HuH-7 (cell line): ENCODE data around the gene POU2AF1.

Source experiments
- DNase-seq: peaks from one replicate; pipeline ENCODE4 v3.0.0; 2011; ENCODE audit warnings: low spot score

POU2AF1 gene, protein sequence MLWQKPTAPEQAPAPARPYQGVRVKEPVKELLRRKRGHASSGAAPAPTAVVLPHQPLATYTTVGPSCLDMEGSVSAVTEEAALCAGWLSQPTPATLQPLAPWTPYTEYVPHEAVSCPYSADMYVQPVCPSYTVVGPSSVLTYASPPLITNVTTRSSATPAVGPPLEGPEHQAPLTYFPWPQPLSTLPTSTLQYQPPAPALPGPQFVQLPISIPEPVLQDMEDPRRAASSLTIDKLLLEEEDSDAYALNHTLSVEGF

DNA sequence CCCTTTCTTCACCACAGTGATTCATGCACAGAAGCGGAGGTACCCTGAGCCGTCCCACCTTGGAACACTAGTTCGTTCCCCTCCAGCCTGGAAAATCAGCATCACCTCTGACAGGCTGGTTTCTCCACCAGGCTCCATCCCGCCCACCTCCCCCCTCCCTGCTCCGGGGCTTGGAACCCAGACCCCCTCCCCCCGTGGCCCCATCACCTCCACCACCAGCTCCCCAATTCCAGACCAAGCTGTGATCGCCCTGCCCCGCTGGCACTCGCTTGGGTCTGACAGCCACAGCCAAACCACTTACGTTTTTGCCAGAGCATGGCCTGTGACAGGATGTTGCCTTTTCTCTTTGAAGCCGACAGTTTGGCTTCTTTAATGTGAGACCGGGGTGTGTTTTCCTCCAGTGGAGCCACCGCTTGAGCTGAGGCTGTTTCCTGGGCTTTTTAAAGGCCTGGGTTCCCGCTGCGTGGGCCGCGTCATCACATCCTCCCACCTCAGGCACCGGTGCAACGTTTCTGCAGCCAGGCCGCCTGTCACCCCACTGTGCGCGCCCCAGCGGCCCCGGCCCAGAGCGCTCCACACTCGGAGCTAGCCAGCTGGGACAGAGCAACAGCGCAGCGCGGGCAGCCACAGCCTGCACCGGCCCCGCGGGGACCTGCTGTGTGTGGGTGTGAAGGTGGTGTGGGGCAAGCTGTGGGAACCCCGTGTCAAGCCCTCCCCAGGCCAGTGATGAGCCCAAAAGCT lies at the start of gene POU2AF1:
POU2AF1 (minus strand) TSS at position 415 of the 741 bp plus-strand sequence; CDS start at position 317, 98 bp downstream.
- DNase-seq: no peak

DNA sequence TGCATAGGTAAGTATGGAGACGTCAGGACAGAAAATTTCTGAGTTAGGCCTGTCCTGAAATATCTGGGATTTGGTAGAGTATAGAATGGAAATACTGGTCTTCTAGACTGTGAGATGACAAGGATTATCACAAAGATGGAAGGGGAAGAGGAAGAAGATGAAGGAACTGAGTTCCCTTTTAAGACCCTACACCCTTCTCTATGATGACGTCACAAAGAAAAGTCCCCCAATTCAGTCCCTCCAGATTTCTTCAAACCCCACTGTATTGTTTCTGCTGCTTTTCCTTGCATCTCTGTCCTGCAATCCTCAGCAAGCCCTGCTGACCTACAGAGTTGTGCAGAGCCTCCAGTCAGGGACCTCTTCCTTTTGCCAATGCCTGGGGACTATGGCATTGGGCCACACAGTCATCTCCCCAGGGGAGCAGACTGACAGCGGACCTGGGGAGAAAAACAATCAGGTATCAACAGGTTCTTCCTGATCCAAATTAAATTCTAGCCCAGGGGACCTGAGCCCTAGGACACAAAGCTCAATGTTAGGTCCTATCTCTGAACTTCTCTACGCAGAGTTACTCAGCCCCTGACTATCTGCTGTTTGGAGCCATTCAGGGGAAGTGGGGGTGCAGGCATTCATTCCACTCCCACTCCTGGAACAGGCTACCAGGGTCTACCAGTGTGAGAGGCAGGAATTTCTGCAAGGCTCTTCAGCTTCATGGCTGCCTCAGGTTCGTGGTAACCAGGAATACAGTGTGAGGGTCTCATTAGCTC lies 49.2 kb upstream of the POU2AF1 start:
- no peak for DNase-seq

DNA sequence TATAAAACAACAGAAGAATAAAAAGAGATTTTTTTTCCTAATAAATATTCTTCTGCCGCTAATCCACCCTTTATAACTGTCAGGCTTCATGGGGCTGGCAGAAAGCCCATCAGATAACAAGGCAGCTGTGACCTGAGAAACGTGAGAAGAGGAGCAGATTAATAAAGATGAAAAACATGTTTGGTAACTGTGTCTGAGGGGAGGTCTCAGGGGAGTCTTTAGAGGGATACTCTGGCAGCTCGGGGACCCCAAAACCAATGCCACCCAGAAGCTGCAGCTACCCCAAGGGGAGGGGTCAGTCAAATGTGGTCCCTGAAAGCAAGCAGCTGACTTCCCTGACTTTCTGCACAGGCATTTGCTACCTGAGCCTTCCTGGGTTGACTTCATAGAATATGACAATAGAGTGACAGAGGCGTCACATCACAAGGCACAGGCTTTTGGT lies 48.4 kb upstream of the POU2AF1 start:
- DNase-seq: no peak

DNA sequence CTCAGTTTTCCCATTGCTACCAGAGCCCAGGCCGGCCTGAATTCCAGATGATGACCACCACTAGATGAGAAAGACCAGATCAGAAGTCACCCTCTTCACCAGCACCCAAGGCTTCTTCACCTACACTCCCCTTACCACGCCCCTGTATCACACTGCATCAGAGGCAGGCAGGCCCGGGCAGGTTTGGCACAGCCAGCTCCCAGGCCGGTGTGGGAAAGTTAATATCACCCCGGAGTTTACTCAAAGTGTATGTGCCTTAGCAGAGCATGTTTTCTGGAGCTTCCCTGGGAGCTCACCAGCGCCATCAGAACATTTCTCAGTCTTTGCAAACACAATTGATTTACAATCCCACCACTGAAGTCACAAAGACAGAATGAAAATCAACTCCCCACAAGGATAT lies 47.5 kb upstream of the POU2AF1 start:
- DNase-seq: no peak

DNA sequence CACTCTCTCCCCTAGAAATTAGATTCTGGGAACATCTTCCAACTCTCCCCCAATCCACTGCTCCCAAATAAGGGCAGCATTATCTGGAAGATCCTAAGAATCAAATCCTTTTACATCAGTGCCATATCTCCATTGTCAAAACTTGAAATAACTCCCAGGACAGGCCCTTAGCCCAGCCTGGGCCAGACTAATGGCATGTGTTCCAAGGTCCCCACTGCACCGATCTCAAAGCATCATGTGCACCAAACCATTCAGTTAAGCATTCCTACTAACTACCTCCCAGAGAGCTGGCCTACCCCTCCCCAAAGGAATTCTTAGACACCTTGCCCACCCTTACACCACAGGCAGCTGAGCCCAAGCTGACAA lies 44.2 kb upstream of the POU2AF1 start:
- DNase-seq: no peak

DNA sequence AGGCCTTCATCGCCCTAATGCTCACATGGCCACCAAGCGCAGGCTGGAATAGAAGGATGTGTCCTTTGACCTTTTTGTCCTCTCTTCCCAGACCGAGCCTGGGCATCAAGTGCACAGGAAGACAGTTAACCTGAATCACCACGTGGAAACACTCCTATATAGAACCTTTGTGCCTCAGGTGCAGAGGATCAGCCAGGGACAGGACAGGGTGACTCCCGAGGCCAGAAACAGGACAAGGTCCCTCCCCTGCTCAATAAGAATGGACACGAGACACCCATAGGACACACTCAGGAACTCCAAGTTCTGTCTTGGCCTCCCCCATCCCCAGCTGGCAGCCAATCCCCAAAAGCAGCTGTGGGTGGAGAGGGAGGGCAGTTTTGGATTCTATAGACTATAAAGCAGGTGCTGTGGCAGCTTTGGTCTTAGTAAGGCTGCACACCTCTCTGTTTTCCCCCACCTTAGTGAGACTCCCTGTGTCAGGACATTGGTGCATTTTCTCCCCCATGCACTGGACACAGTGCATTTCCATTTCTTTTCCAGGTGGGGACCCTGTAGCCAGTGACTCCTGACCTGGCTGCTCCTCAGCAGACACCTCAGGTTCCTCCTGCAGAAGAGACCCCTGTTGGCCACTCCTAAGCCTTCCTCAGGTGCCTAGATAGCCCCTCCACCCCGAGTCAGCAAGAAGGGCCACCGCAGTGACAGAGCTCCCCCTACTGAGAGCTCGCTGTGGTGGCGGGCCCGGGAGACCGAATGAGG lies 43.6 kb upstream of the POU2AF1 start:
- DNase-seq: peak; percentile 84

DNA sequence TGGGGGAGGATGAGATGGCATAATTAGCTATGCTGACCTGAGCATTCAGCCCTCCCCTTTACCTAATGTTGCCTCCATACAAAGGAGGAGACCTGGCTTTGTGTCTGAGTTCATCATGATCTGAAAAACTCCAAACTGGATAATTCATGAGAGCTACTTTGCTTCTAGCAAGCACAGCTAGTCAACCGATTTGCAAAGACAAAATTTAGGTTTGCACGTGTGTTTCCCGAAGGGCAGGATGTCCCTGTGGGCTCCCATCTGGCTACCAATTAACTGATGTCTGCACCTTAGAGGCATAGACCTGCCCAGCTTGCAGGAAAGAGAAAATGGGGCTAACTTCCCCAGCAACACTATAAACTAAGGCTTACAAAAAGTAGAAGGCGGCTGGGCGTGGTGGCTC lies 42.2 kb upstream of the POU2AF1 start:
- no peak for DNase-seq

DNA sequence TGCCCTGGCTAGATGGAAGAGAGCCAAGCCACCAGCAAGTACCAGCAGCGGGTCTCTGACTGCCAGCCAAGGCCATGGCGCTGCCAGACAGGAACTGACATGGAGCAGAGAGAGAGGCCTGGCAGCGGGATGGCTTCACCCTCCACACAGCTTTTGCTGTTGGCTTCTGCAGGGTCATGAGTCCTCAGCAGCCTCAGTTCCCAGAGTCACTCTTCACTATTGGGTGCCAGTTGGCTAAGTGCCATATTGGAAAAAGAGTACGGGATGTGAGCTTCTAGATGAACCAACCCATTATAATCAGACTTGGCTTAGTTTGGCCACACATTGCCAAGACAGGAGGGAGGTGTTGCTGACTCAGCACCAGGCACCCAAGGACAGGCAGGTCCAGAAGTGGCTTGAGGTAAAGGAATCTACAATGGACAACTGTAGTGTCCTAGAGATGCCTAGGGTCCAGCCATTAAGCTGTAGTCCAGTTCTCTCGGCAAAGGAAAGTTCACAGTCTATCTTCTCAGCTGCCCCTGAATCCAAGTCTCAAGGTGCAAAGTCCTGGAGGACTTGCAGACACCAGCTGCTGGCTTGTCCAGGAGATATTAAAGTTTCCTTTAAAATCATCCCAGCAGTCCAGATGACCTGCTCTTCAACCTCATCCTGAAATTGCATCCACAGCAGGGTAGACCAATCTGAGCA lies 40.7 kb upstream of the POU2AF1 start:
- DNase-seq: no peak

DNA sequence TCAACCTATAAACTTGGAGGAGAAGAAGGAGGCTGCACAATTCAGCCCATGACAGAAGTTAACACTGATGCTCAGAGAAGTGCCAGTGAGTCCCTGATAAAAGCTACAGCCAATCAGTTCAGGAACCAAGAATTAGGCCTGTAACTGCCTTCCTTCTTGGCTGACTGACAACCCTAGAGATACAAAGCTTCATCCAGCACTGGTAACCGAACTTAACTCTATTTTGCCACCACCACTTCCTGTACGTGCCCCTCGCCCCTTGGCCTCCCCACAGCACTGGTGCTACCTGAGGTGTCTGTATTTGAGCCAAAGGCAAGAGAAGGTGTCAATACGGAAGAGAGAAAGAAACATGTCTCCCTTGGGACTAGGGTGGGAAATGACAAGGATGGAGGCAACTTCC lies 40.1 kb upstream of the POU2AF1 start:
- no peak for DNase-seq

DNA sequence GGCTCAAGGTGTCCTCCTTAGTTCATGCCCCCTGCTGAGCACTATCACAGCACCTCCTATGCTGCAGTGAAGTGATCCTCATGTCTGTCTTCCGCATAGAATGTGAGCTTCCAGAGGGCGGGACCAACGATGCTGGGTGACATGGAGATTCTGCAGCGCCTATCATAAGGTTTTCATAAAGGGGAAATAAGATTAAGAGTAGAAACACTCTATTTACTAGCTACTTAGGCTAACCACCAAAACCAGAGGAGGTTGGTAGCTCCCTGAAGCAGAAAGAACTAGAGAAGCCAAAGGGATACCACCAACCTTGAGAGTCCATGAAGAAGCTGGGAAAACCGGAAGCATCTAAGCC lies 39.3 kb upstream of the POU2AF1 start:
- DNase-seq: no peak

DNA sequence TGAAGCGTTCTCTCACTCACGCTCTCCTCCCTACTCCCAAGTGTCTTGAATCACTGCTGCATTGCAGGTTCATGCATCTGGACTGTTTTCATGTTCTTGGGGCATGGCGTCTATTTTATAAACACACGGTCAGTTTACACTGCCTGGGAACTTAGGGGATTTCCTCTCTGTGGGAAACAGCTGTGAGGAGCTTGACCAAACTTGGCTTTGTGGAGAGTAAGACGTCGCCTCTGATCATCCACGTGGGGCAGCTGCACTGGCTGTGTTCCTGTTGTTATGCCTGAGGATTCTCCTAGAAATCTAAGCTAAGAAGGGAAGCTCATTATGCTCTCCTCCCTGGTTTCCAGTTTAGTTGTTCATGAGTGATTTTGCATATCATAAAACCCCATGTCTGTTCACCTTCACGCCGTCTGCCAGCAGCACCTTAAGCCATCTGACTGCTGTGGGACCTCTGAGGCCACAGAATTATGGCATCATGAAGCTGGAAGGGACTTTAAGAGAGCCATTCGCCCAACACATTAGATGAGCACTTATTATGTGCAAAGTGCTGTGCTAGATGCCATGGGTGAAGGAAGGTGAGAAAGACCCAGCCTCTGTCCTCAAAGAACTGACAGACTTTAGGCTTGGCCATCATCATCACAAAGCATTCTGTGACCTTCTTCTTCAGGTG lies 38.8 kb upstream of the POU2AF1 start:
- DNase-seq: no peak

DNA sequence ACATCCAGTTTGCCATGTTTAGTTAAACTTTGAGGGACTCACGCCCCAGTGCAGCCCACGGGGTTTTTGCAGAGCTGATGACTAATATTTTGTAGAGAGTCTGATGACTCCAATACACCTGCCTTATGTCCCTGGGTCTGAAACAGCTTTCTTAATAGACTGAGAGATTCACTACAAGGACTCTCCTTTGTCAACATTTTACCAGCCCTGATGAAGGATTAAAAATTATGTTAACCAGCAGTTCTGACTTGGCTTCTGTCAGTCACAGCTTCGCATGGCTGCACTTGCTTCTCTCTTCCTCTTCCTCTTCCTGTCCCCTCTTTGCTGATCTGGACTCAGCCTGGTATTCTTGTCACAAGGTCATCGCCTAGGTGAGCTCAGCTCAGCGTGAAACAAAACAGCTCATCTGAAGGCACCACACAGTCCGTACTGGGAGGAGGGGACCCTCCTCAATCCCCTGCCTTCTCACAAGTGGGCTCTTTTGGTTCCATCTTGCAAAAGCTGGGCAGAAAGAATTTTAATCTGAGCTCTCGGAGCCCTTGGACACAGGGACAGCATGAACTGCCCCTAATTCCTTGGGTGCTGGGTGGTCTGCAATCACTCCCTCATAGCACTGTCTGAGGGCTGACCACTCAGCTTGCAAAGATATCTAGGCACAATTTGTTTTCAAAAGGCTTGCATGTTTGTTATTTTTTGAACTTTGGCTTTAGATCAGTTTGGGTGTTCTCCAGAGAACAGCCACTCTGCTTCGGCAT lies 38.1 kb upstream of the POU2AF1 start:
- DNase-seq: no peak

DNA sequence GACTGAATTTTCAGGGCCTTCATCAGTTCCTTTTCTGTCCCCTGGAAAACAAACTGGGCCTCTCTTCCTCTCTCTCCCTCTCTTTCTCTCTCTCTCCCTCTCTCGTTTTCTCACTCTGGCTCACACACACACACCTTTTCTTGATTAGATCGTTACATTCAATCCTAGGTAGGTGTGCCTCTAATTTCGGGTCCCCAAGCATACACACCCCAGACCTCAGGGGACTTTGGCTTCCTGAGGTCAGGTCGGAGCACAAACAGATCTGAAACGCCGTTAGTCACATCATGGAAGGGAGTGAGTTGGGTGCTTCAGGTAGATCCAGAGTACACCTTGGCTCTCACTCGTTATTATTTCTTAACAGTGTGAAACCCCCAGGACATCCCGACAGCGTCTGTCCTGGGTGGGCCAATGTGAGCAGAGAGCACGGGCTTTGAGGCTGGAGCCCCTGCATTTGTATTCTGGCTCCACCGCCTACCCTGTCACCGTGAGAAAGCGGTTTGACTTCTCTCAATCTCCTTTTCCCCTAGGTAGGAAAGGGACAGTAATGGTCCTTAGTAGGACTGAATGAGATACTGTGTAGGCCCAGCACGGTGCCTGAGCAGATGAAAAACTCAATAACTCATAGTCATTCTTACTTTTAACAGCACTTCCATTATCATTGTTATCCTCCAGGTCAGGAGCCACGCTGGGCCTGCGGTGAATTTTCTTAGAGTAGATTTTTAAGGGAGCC lies 37.3 kb upstream of the POU2AF1 start:
- DNase-seq: no peak

DNA sequence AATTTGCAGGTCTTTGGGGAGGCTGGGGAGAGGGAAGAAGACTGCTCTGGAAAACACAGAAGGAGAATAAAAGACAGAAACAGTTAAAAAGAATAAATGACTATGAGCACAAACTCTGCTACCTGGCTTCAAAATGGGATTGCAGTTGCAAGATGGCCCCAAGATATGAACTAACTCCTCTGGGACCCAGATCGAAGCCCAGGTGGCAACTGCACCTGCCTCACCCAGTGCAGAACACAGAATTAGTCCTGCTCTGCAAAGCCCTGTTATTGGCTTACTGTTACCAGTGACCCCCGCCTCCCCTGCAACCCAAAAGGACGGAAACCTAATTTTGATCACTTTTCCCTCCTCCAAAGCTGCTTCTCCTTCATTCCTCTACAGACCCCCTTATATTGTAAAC lies 35.9 kb upstream of the POU2AF1 start:
- no peak for DNase-seq

DNA sequence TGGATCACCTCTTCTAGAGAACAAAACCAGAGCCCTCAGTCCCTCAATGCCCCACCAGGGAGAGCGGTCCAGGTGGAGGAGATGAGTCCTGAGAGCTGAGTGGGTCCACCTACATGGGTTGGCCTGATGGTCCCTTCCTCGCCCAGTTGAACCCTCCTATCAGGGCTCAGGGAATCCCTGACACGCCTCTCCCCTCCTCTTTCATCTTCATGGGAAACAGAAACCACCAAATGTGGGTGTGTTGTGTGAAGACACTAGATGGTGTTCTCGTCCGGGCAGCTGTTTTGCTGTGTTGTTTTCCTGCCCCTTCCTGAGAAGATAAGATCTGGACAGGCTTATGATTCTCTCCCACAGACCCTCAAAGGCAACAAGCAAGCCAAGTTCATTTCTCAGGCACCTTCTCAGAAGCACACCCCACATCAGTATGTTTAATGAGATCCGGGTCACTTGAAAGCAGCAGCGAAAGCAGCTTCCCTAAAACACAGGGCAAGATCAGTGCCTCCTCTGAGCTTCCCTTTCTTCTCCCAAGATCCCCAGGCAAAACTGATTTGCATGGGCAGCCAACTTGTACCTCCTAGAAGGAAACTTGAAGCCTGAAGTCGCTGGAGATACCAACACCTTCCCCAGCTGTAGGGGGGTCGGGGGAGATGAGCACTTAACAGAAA lies 35.3 kb upstream of the POU2AF1 start:
- no peak for DNase-seq

DNA sequence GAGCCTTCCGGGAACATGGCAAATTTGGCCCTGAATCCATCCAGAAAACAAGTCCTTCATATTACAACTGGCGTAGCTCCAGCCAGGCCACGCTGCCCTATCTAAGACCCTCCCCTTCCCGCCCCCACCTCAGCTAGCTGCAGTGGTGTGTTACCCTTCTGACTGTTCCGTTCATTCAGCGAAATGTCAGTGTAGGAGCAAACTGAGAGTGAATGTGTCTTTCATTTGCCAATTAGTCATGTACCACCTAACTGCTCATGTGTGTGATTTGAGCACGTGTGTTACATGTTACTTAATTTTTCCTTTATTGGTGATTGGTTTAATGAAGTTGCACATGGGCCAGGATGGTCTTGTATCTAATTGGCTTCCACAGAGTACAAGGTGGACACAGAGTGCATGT lies 34.8 kb upstream of the POU2AF1 start:
- no peak for DNase-seq

DNA sequence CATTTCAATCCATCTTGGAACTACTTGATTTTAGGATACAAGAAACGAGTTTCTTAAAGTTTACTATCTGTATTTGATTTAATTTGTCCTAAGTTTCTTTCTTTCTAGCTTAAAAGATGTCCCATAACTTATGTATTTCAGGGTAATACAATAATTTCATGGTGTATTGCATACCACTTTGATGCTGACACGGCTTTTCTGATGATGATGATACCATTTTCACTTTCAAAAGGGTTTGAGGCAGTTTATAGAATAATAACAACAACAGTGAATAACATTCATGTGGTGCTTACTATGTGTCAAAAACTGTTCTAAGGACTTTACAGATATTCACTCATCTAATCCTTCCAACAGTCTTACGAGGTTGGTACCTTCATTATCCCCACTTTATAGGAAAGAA lies 33.2 kb upstream of the POU2AF1 start:
- DNase-seq: no peak

DNA sequence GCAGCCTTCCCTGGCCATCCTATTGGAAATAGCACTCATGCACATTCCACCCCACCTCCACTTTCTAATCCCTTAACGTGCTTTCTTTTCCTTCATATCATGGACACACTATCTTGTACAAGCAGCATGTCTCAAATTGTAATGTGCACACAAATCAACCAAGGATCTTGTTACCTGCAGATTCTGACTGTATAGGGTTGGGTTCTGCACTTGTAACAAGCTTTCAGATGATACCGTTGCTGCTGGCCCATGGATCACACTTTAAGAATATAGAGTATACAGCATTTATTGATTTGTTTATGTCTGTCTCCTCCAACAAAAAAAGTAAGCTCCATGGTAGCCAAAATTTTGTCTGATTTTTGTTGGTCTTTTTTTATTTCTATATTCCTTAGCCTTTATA lies 32.4 kb upstream of the POU2AF1 start:
- no peak for DNase-seq

DNA sequence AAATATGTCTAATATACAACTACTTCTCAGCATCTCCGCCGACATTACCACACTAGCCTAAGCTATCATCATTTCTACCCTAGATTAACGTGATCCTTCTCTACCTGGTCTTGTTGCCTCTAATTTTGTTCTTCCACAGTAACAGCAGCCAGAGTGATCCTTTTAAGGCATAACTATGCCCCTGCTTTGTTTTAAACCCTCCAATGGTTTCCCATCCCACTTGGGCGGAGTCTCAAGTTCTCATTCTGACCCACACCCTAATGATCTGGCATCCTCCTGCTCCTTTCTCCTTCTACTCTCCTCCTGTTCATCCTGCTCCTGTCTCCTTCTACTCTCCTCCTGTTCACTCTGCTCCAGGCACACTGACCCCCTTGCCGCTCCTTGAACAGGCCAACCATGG lies 31.9 kb upstream of the POU2AF1 start:
- no peak for DNase-seq
